Astrocyte (in vitro differentiated cells and primary cell): ENCODE results near the gene RNF207. TPM values are rescaled to one million over a fixed set of nuclear protein-coding genes. Genes with fewer than 3 reads are reported as not detected.

Experiments used
- DNase-seq: peaks from one replicate; pipeline ENCODE4 v3.0.0-alpha.2; 2010; ENCODE audit warnings: low read depth
- FAIRE-seq: peaks from 2 replicates; lab custom pipeline; 2011; peaks lifted over from hg19 to GRCh38; lab: Jason Lieb, UNC
- H2AFZ ChIP-seq: 2 replicates; pipeline ENCODE4 v1.6.0; 2012; ENCODE audit warnings: low read depth, low read length, inconsistent platforms
- H3K27ac ChIP-seq: 2 replicates; pipeline ENCODE4 v1.5.1; 2011; ENCODE audit warnings: low read depth, low read length, inconsistent platforms
- H3K27me3 ChIP-seq: 2 replicates; pipeline ENCODE4 v1.6.0; 2011; ENCODE audit warnings: low read length, inconsistent platforms; ENCODE audit not compliant: insufficient read depth
- H3K36me3 ChIP-seq: 2 replicates; pipeline ENCODE4 v1.5.1; 2011; ENCODE audit warnings: low read length, inconsistent platforms; ENCODE audit not compliant: insufficient read depth
- H3K4me1 ChIP-seq: 2 replicates; pipeline ENCODE4 v1.5.1; 2011; ENCODE audit warnings: low read length, inconsistent platforms; ENCODE audit not compliant: insufficient read depth
- H3K4me2 ChIP-seq: 2 replicates; pipeline ENCODE4 v1.6.0; 2012; ENCODE audit warnings: low read length, inconsistent platforms
- H3K4me3 ChIP-seq: 2 replicates; pipeline ENCODE4 v1.5.1; 2011; ENCODE audit warnings: low read depth, mild to moderate bottlenecking, low read length, inconsistent platforms; ENCODE audit not compliant: insufficient read depth
- H3K79me2 ChIP-seq: 2 replicates; pipeline ENCODE4 v1.6.0; 2012; ENCODE audit warnings: mild to moderate bottlenecking, low read length, inconsistent platforms; ENCODE audit not compliant: insufficient read depth
- H3K9ac ChIP-seq: 2 replicates; pipeline ENCODE4 v1.6.0; 2012; ENCODE audit warnings: mild to moderate bottlenecking, low read length, inconsistent platforms
- H3K9me3 ChIP-seq: 2 replicates; pipeline ENCODE4 v1.5.1; 2012; ENCODE audit warnings: low read depth, mild to moderate bottlenecking, low read length, inconsistent platforms; ENCODE audit not compliant: insufficient read depth
- H4K20me1 ChIP-seq: 2 replicates; pipeline ENCODE4 v1.6.0; 2012; ENCODE audit warnings: low read length, inconsistent platforms; ENCODE audit not compliant: insufficient read depth
- H3K27ac Mint-ChIP-seq: one replicate; pipeline ENCODE4 v1.8.0; 2021; ENCODE audit warnings: mild to moderate bottlenecking, mixed read lengths; ENCODE audit not compliant: unreplicated experiment
- H3K27me3 Mint-ChIP-seq: one replicate; pipeline ENCODE4 v1.8.0; 2021; ENCODE audit warnings: low read depth, mixed read lengths; ENCODE audit not compliant: unreplicated experiment
- H3K36me3 Mint-ChIP-seq: one replicate; pipeline ENCODE4 v1.8.0; 2021; ENCODE audit warnings: low read depth, mixed read lengths; ENCODE audit not compliant: unreplicated experiment
- H3K4me1 Mint-ChIP-seq: one replicate; pipeline ENCODE4 v1.8.0; 2021; ENCODE audit warnings: low read depth, mixed read lengths; ENCODE audit not compliant: unreplicated experiment
- H3K4me3 Mint-ChIP-seq: one replicate; pipeline ENCODE4 v1.8.0; 2021; ENCODE audit warnings: mild to moderate bottlenecking, moderate library complexity, mixed read lengths; ENCODE audit not compliant: unreplicated experiment
- H3K9me3 Mint-ChIP-seq: one replicate; pipeline ENCODE4 v1.8.0; 2021; ENCODE audit warnings: mild to moderate bottlenecking, mixed read lengths; ENCODE audit not compliant: unreplicated experiment
- EZH2 ChIP-seq: IDR thresholded peaks from 2 replicates; pipeline ENCODE4 v1.6.1; 2012; ENCODE audit warnings: mild to moderate bottlenecking, low read length, inconsistent platforms; ENCODE audit not compliant: insufficient read depth
- total RNA-seq: library from RNA; stranded (reverse); gene quantifications from 2 replicates; pipeline ENCODE4 v1.2.1, GENCODE V29; 2021
- TF ChIP-seq, protein P1 (sequence below): IDR thresholded peaks from 2 replicates; pipeline ENCODE4 v1.5.1; 2011; ENCODE audit warnings: low read depth, mild to moderate bottlenecking, inconsistent platforms, low read length, moderate library complexity; ENCODE audit not compliant: insufficient read depth

The RNF207 gene
- total RNA-seq, 1 donor from 2014 or later = 4.7 TPM

DNA sequence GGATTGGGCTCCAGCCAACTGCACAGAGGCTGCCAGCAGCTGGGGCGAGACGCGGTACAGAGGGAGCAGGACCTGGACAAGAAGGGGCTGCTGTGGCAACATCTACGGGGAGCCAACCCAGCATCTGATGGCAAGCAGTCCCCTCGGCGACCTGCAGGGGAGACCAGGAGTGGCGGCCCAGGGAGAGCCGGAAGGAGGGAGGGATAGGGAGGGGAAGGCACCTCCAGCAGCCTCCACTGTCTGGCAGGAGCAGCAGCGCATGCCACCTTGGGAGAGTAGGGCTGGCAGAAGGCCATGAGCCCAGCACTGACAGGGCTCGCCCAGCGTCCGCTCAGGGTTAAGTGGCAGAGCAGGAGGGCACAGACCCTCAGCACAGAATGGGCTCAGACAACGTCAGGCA lies 43.1 kb upstream of the RNF207 start:
- no peak overlapping the region for H3K4me3 Mint-ChIP-seq
- no peak for TF ChIP-seq EZH2
- TF ChIP-seq, protein P1, sequence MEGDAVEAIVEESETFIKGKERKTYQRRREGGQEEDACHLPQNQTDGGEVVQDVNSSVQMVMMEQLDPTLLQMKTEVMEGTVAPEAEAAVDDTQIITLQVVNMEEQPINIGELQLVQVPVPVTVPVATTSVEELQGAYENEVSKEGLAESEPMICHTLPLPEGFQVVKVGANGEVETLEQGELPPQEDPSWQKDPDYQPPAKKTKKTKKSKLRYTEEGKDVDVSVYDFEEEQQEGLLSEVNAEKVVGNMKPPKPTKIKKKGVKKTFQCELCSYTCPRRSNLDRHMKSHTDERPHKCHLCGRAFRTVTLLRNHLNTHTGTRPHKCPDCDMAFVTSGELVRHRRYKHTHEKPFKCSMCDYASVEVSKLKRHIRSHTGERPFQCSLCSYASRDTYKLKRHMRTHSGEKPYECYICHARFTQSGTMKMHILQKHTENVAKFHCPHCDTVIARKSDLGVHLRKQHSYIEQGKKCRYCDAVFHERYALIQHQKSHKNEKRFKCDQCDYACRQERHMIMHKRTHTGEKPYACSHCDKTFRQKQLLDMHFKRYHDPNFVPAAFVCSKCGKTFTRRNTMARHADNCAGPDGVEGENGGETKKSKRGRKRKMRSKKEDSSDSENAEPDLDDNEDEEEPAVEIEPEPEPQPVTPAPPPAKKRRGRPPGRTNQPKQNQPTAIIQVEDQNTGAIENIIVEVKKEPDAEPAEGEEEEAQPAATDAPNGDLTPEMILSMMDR = no peak
- Histone ChIP-seq H3K4me3 (no peak overlapping the region), H3K9me3 (no peaks in the 10 kb centered on the region), H3K27ac (no peak overlapping the region), H3K9ac (no peak overlapping the region), H3K4me2 (no peak overlapping the region), H3K27me3 (peaks cover 6% of the 10 kb centered on the region), H3K4me1 (peaks cover 4% of the 10 kb centered on the region), H2AFZ (no peak overlapping the region), H4K20me1 (peaks cover 7% of the 10 kb centered on the region), H3K79me2 (no peaks in the 10 kb centered on the region), H3K36me3 (no peaks in the 10 kb centered on the region)
- peaks cover 66% of the 10 kb centered on the region for H3K27me3 Mint-ChIP-seq
- DNase-seq (no peak), FAIRE-seq (no peak)
- H3K36me3 Mint-ChIP-seq = no peaks in the 10 kb centered on the region
- H3K4me1 Mint-ChIP-seq = peaks cover 6% of the 10 kb centered on the region
- H3K9me3 Mint-ChIP-seq = no peaks in the 10 kb centered on the region
- no peak overlapping the region for H3K27ac Mint-ChIP-seq

DNA sequence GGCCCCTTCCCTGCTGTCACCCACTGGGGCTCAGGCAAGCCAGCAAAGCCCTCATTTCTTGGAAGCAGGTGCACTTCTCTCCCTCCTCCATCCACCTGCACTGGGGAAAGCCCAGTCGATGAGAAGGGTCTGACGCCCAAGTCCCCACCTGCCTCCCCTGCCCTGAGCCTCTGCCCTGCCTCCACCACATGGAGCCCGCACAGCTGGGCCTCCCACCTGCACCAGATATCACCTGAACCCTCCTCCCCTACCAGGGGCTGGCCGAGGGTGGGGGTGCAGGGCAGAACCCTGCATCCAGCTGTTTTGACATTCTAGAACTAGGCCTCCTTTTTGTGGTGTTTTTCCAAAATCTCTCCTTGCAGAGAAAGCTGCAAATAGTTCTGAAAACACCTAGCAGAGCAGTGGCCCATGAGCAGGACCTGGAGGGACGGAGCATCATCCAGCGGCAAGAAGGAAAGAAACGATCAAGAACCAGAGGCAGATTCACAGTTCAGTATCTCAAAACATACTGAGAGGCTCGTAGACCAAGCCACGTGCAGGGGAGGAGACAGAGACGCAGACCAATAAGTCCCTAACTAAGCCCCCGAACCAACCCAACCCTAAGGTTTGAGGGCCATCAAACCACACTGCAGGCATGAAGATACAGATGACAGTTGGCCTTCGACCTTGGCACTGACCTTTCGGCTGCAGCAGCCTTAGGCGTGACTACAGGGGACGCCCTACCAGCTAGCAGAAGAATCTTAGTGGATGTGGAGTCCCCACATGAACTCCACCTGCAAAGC lies 42.5 kb upstream of the RNF207 start:
- no peak for FAIRE-seq
- Histone ChIP-seq H3K36me3 (no peaks in the 10 kb centered on the region), H4K20me1 (peaks cover 7% of the 10 kb centered on the region), H3K79me2 (no peaks in the 10 kb centered on the region), H2AFZ (no peak overlapping the region), H3K4me3 (no peak overlapping the region), H3K4me1 (no peaks in the 10 kb centered on the region), H3K9me3 (no peaks in the 10 kb centered on the region), H3K4me2 (no peak overlapping the region), H3K27me3 (peaks cover 6% of the 10 kb centered on the region), H3K9ac (no peak overlapping the region), H3K27ac (no peak overlapping the region)
- no peaks in the 10 kb centered on the region for H3K9me3 Mint-ChIP-seq
- H3K27ac Mint-ChIP-seq = no peak overlapping the region
- no peak overlapping the region for H3K4me3 Mint-ChIP-seq
- H3K27me3 Mint-ChIP-seq = peaks cover 71% of the 10 kb centered on the region
- no peak for DNase-seq
- H3K4me1 Mint-ChIP-seq = peaks cover under 1% of the 10 kb centered on the region
- TF ChIP-seq, protein P1 = no peak
- TF ChIP-seq EZH2 = no peak
- no peaks in the 10 kb centered on the region for H3K36me3 Mint-ChIP-seq
